GM23338 (cell line): Measurements from ENCODE around the gene CCDC24. TPM values are rescaled to one million over a fixed set of nuclear protein-coding genes. Genes with fewer than 3 reads are reported as not detected.

Experiments used
- ATAC-seq: fragments of 200-7000 bp; cut with Tn5 transposase; 3 replicates; pipeline ENCODE4 v1.9.1; 2020
- DNase-seq: peaks from one replicate; pipeline ENCODE4 v3.0.0-alpha.2; 2015; ENCODE audit warnings: low spot score
- H2AFZ ChIP-seq: fragments of 200-600 bp; sonication (generic); 2 replicates; pipeline ENCODE4 v1.8.0; 2016; ENCODE audit warnings: antibody characterized with exemption, mild to moderate bottlenecking, moderate library complexity
- H3F3A ChIP-seq: fragments of 200-600 bp; sonication (generic); replicated peaks from 2 replicates; pipeline ENCODE4 v1.8.0; 2017; ENCODE audit warnings: antibody characterized with exemption, mixed run types, low read depth
- H3K27ac ChIP-seq: fragments of 200-600 bp; sonication (generic); 2 replicates; pipeline ENCODE4 v1.6.1; 2016; ENCODE audit warnings: low read depth
- H3K27me3 ChIP-seq: fragments of 200-600 bp; sonication (generic); 2 replicates; pipeline ENCODE4 v1.8.0; 2016; ENCODE audit warnings: mild to moderate bottlenecking, mixed run types, moderate library complexity; ENCODE audit not compliant: insufficient read depth
- H3K36me3 ChIP-seq: fragments of 200-600 bp; sonication (generic); 2 replicates; pipeline ENCODE4 v1.8.0; 2016; ENCODE audit warnings: mild to moderate bottlenecking; ENCODE audit not compliant: insufficient read depth
- H3K4me1 ChIP-seq: fragments of 200-600 bp; sonication (generic); 2 replicates; pipeline ENCODE4 v1.8.0; 2016; ENCODE audit warnings: mild to moderate bottlenecking, moderate library complexity; ENCODE audit not compliant: insufficient read depth
- H3K4me2 ChIP-seq: fragments of 200-600 bp; sonication (generic); 2 replicates; pipeline ENCODE4 v1.7.1; 2017; ENCODE audit warnings: mixed run types
- H3K4me3 ChIP-seq: fragments of 200-600 bp; sonication (generic); 2 replicates; pipeline ENCODE4 v1.6.1; 2016; ENCODE audit warnings: mixed run types
- H3K79me2 ChIP-seq: fragments of 200-600 bp; sonication (generic); replicated peaks from 2 replicates; pipeline ENCODE4 v1.8.0; 2017; ENCODE audit warnings: mild to moderate bottlenecking; ENCODE audit not compliant: insufficient read depth
- H3K9me2 ChIP-seq: fragments of 200-600 bp; sonication (generic); 2 replicates; pipeline ENCODE4 v1.8.0; 2017; ENCODE audit not compliant: insufficient read depth
- H4K20me1 ChIP-seq: fragments of 200-600 bp; sonication (generic); replicated peaks from 2 replicates; pipeline ENCODE4 v1.8.0; 2017; ENCODE audit warnings: mild to moderate bottlenecking; ENCODE audit not compliant: insufficient read depth
- H3K27ac Mint-ChIP-seq: 2 replicates; pipeline ENCODE4 v1.8.0; 2020; ENCODE audit warnings: inconsistent platforms, mild to moderate bottlenecking, moderate library complexity, mixed read lengths
- H3K27me3 Mint-ChIP-seq: 3 replicates; pipeline ENCODE4 v1.8.0; 2022; ENCODE audit warnings: low read depth, mild to moderate bottlenecking, moderate library complexity, mixed read lengths, inconsistent platforms; ENCODE audit not compliant: insufficient read depth, poor library complexity
- H3K36me3 Mint-ChIP-seq: 3 replicates; pipeline ENCODE4 v1.8.0; 2021; ENCODE audit warnings: low read depth, mild to moderate bottlenecking, inconsistent platforms, moderate library complexity, mixed read lengths
- H3K4me1 Mint-ChIP-seq: 3 replicates; pipeline ENCODE4 v1.8.0; 2020; ENCODE audit warnings: mild to moderate bottlenecking, inconsistent platforms, mixed read lengths
- H3K4me3 Mint-ChIP-seq: 3 replicates; pipeline ENCODE4 v1.8.0; 2021; ENCODE audit warnings: moderate library complexity, mild to moderate bottlenecking, inconsistent platforms, mixed read lengths
- H3K9me3 Mint-ChIP-seq: 3 replicates; pipeline ENCODE4 v1.8.0; 2020; ENCODE audit warnings: moderate library complexity, mild to moderate bottlenecking, inconsistent platforms, mixed read lengths
- CREB1 ChIP-seq: fragments of 250-450 bp; sonication (Bioruptor Pico); IDR thresholded peaks from 2 replicates; pipeline ENCODE4 v1.5.0; 2020; ENCODE audit warnings: low read depth, mild to moderate bottlenecking, moderate library complexity
- CTCF ChIP-seq, 2 experiments: fragments of 200-600 bp in 1 of 2; sonication (generic) in 1 of 2; conservative IDR thresholded peaks; 2 replicates each; pipeline versions ENCODE4 v1.5.1 to v1.6.1; 2016 to 2017; ENCODE audit warnings: antibody characterized with exemption in 2 of 2, low read depth in 2 of 2, mild to moderate bottlenecking in 2 of 2, moderate library complexity in 1 of 2
- ETS1 ChIP-seq: IDR thresholded peaks from 2 replicates; pipeline ENCODE4 v1.6.1; 2016; ENCODE audit warnings: antibody characterized with exemption
- EZH2 ChIP-seq: fragments of 200-600 bp; sonication (generic); IDR thresholded peaks from one replicate; pipeline ENCODE4 v1.8.0; 2017; ENCODE audit warnings: antibody characterized with exemption, mild to moderate bottlenecking, low read depth; ENCODE audit not compliant: unreplicated experiment
- EZH2phosphoT487 ChIP-seq: fragments of 200-600 bp; sonication (generic); IDR thresholded peaks from one replicate; pipeline ENCODE4 v1.8.1; 2018; ENCODE audit warnings: antibody characterized with exemption; ENCODE audit not compliant: unreplicated experiment
- JUNB ChIP-seq: IDR thresholded peaks from one replicate; pipeline ENCODE4 v1.6.1; 2016; ENCODE audit warnings: antibody characterized with exemption; ENCODE audit not compliant: unreplicated experiment
- NANOG ChIP-seq: IDR thresholded peaks from 2 replicates; pipeline ENCODE4 v1.6.1; 2016; ENCODE audit warnings: antibody characterized with exemption, borderline replicate concordance
- POLR2AphosphoS5 ChIP-seq: IDR thresholded peaks from 2 replicates; pipeline ENCODE4 v1.6.1; 2016; ENCODE audit warnings: antibody characterized with exemption, low read depth
- REST ChIP-seq: IDR thresholded peaks from one replicate; pipeline ENCODE4 v1.6.1; 2018; ENCODE audit warnings: antibody characterized with exemption; ENCODE audit not compliant: unreplicated experiment
- ZNF114 ChIP-seq: fragments of 250-450 bp; sonication (Bioruptor Pico); IDR thresholded peaks from 2 replicates; pipeline ENCODE4 v1.5.0; 2020; ENCODE audit warnings: mild to moderate bottlenecking, moderate library complexity
- ZNF331 ChIP-seq: fragments of 250-450 bp; sonication (Bioruptor Pico); IDR thresholded peaks from 2 replicates; pipeline ENCODE4 v1.5.0; 2020; ENCODE audit warnings: low read depth, mild to moderate bottlenecking, moderate library complexity
- polyA plus RNA-seq: library from polyadenylated mRNA; unstranded; fragments of >200 nt; fragmentation: Nextera tagmentation; extraction: Ambion mirVana; gene quantifications from 2 replicates; pipeline ENCODE4 v1.2.1, GENCODE V29; 2016
- total RNA-seq: library from RNA; depleted of rRNA; stranded (reverse); fragments of >200 nt; shearing (Covaris generic); gene quantifications from 2 replicates; pipeline ENCODE4 v1.2.3, GENCODE V29; 2014

CCDC24 gene
- total and polyA plus RNA-seq, 2 experiments from 2014 or later: 8.3 to 17.2 TPM

DNA sequence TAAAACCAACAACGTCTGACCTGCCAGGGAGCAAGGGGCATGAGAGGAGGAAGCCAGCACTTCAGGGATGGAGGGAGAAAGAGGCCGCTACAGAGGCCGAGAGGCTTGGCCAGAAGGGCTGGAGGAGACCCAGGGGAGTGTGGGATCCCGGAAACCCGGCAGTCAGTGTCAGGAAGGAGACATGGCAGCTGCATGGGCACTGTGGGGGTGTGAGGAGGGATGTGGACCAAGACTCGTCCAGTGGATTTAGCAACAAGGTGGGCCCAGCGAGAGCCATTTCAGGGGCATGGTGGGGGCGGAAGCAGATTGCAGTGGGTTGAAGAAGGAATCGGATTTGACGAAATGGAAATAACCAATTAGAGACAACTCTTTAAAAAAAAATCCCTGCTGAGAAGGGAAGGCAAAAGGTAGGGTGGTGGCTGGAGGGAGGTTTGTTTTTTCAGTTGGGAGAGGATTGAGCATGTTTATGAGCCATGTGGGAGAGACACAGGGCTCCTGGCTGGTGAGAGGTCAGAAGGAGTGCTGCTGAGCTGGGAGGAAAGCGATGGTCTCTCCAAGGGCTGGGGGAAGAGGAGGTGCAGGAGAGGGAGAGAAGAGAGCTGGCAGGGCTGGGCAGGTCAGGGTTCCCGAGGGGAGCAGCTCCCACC, 8.0 kb upstream of the CCDC24 start:
- Histone ChIP-seq H3K36me3 (no peaks in the 10 kb centered on the region), H3F3A (peaks cover 9% of the 10 kb centered on the region; the same call in 1 of the 2 replicates), H3K4me1 (peaks cover 7% of the 10 kb centered on the region; the same call in 1 of the 2 replicates), H3K79me2 (peaks cover 8% of the 10 kb centered on the region; the same call in 1 of the 2 replicates), H3K27ac (no peak overlapping the region), H2AFZ (no peak overlapping the region), H3K4me3 (no peak overlapping the region), H4K20me1 (no peaks in the 10 kb centered on the region; the same call in 1 of the 2 replicates), H3K27me3 (no peaks in the 10 kb centered on the region), H3K9me2 (no peaks in the 10 kb centered on the region), H3K4me2 (no peak overlapping the region)
- Mint-ChIP-seq H3K9me3 (no peaks in the 10 kb centered on the region), H3K27me3 (peaks cover 28% of the 10 kb centered on the region), H3K4me3 (no peak overlapping the region; the same call in 2 of the 3 replicates), H3K4me1 (peaks cover 15% of the 10 kb centered on the region), H3K27ac (no peak overlapping the region), H3K36me3 (peaks cover 37% of the 10 kb centered on the region)
- DNase-seq: no peak
- TF ChIP-seq CREB1: no peak
- no peak for TF ChIP-seq NANOG
- no peak for TF ChIP-seq EZH2phosphoT487
- no peak for TF ChIP-seq EZH2
- TF ChIP-seq CTCF (conservative IDR thresholded peaks at IDR 0.05; ENCODE audit: low read depth in 2 of 2): no peak
- TF ChIP-seq ZNF114: no peak
- no peak for ATAC-seq

DNA sequence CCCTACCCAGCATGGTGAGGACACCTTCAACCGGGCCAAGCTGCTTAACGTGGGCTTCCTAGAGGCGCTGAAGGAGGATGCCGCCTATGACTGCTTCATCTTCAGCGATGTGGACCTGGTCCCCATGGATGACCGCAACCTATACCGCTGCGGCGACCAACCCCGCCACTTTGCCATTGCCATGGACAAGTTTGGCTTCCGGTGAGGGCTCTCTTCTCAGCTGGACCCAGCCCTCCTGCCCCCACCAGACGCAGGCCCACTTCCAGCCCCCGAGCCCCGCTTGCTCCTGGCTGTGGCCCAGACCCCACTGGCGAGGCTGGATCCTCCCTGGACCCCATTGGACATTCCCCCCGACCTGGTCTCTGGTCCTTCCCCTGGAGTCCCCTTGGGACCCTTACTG, 6.5 kb upstream of the CCDC24 start:
- Mint-ChIP-seq H3K27ac (no peak overlapping the region), H3K27me3 (peaks cover 29% of the 10 kb centered on the region), H3K36me3 (peaks cover 33% of the 10 kb centered on the region), H3K9me3 (no peaks in the 10 kb centered on the region), H3K4me1 (peaks cover 11% of the 10 kb centered on the region), H3K4me3 (no peak overlapping the region)
- H3K36me3 ChIP-seq: no peaks in the 10 kb centered on the region
- DNase-seq (no peak), ATAC-seq (no peak)
- peaks cover 7% of the 10 kb centered on the region; the same call in 1 of the 2 replicates for H3K4me1 ChIP-seq
- peaks cover 9% of the 10 kb centered on the region; the same call in 1 of the 2 replicates for H3F3A ChIP-seq
- no peak overlapping the region for H3K4me2 ChIP-seq
- no peak overlapping the region for H3K4me3 ChIP-seq
- no peak overlapping the region for H2AFZ ChIP-seq
- H3K27ac ChIP-seq: no peak overlapping the region
- H3K9me2 ChIP-seq: no peaks in the 10 kb centered on the region
- 0 out of 2 replicates have a peak, but pooled peaks cover 2% of the 10 kb centered on the region for H3K27me3 ChIP-seq
- peaks cover 7% of the 10 kb centered on the region; the same call in 1 of the 2 replicates for H3K79me2 ChIP-seq
- H4K20me1 ChIP-seq: no peaks in the 10 kb centered on the region; the same call in 1 of the 2 replicates
- no peak for TF ChIP-seq CTCF (conservative IDR thresholded peaks at IDR 0.05; ENCODE audit: low read depth in 2 of 2)
- no peak for TF ChIP-seq EZH2
- no peak for TF ChIP-seq REST
- no peak for TF ChIP-seq EZH2phosphoT487
- no peak for TF ChIP-seq JUNB
- no peak for TF ChIP-seq ZNF114
- TF ChIP-seq ETS1: no peak
- TF ChIP-seq POLR2AphosphoS5: no peak
- no peak for TF ChIP-seq ZNF331
